Natural killer cell treated with Interleukin-12 subunit alpha and Interleukin-12 subunit beta and Interleukin-15 and Interleukin-18, amount 100 ng/mL, for 72 hours (primary cell): ENCODE results near the gene CIBAR2. TPM values are rescaled to one million over a fixed set of nuclear protein-coding genes. Genes with fewer than 3 reads are reported as not detected.

Experiments
- ATAC-seq, 2 donors: fragments of 150-1000 bp; cut with Tn5 transposase in 1 of 2; sonication (Bioruptor Pico), chemical (Tn5 transposase) in 1 of 2; 2 replicates each; pipeline ENCODE4 v1.10.0; 2021
- DNase-seq: peaks from one replicate; pipeline ENCODE4 v3.0.0; 2022; ENCODE audit warnings: low spot score
- H3K27ac Mint-ChIP-seq, 2 donors: 1 replicate in 1 of 2; 2 replicates in 1 of 2; pipeline ENCODE4 v1.8.0; 2022; ENCODE audit warnings: mixed read lengths in 2 of 2, mild to moderate bottlenecking in 1 of 2, moderate library complexity in 1 of 2
- H3K27me3 Mint-ChIP-seq, 2 donors: 1 replicate in 1 of 2; 2 replicates in 1 of 2; pipeline ENCODE4 v1.8.0; 2022; ENCODE audit warnings: mixed read lengths in 2 of 2
- H3K36me3 Mint-ChIP-seq: one replicate; pipeline ENCODE4 v1.8.0; 2022; ENCODE audit warnings: mixed read lengths
- H3K4me1 Mint-ChIP-seq, 2 donors: 1 replicate in 1 of 2; 2 replicates in 1 of 2; pipeline ENCODE4 v1.8.0; 2022; ENCODE audit warnings: low read depth in 2 of 2, mixed read lengths in 2 of 2, mild to moderate bottlenecking in 1 of 2
- H3K4me3 Mint-ChIP-seq: one replicate; pipeline ENCODE4 v1.8.0; 2022; ENCODE audit warnings: mixed read lengths
- H3K9me3 Mint-ChIP-seq: 2 replicates; pipeline ENCODE4 v1.8.0; 2022; ENCODE audit warnings: mixed read lengths
- total RNA-seq, 2 donors: library from RNA; stranded (reverse); gene quantifications; one replicate each; pipeline ENCODE4 v1.2.3, GENCODE V29; 2022

Gene CIBAR2
- total RNA-seq, 2 donors from 2014 or later, result not detected

DNA sequence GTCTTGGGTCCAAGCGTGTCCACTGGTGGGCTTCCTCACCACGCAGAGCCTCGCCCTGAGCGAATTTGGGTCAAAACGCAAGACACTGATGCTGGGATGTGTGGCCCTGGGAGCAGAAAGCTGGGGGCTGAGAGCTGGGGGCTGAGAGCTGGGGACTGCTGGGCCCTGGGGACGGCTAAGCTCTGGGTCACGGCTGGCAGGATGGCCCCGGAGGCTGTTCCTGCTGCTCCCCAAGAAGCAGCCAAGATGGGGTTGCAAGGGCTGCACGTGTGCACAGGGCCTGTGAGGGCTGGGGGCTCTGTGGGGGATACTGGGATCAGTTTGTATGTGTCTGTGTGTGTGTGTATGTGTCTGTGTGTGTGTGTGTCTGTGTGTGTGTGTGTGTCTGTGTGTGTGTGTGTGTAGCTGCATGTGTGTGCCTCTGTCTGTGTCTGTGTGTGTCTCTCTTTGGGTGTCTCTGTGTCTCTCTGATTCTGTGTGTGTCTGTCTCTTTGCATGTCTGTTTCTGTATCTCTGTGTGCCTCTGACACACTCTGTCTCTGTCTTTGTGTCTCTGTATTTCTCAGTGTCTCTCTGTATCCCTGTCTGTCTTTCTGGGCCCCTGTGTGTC, 38.2 kb upstream of the CIBAR2 start:
- Mint-ChIP-seq H3K9me3 (no peaks in the 10 kb centered on the region), H3K4me1 (peaks cover 0 to 5% of the 10 kb centered on the region in 2 donors), H3K36me3 (no peaks in the 10 kb centered on the region), H3K4me3 (no peak overlapping the region), H3K27ac (no peak overlapping the region), H3K27me3 (peaks cover 4 to 6% of the 10 kb centered on the region in 2 donors)
- ATAC-seq (no peak), DNase-seq (no peak)

GRCh38 chr16:85149776-85150175, 37.5 kb upstream of the CIBAR2 start:
- Mint-ChIP-seq H3K9me3 (no peaks in the 10 kb centered on the region), H3K27me3 (peaks cover 4 to 6% of the 10 kb centered on the region in 2 donors), H3K27ac (no peak overlapping the region), H3K4me1 (peaks cover 0 to 5% of the 10 kb centered on the region in 2 donors), H3K4me3 (no peak overlapping the region), H3K36me3 (no peaks in the 10 kb centered on the region)
- ATAC-seq (no peak), DNase-seq (no peak)

GRCh38 chr16:85148931-85149330, 36.7 kb upstream of the CIBAR2 start:
- DNase-seq (no peak), ATAC-seq (no peak)
- Mint-ChIP-seq H3K36me3 (no peaks in the 10 kb centered on the region), H3K27me3 (peaks cover 4 to 6% of the 10 kb centered on the region in 2 donors), H3K4me1 (peaks cover 0 to 5% of the 10 kb centered on the region in 2 donors), H3K9me3 (no peaks in the 10 kb centered on the region), H3K4me3 (no peak overlapping the region), H3K27ac (no peak overlapping the region)

GRCh38 chr16:85146922-85147651, 34.8 kb upstream of the CIBAR2 start:
- Mint-ChIP-seq H3K36me3 (no peaks in the 10 kb centered on the region), H3K4me1 (peaks cover 0 to 12% of the 10 kb centered on the region in 2 donors), H3K9me3 (no peaks in the 10 kb centered on the region), H3K4me3 (no peak overlapping the region), H3K27me3 (peaks cover 4 to 6% of the 10 kb centered on the region in 2 donors), H3K27ac (no peak overlapping the region)
- DNase-seq (no peak), ATAC-seq (no peak)

- Mint-ChIP-seq H3K4me3 (no peak overlapping the region), H3K4me1 (peaks cover 0 to 12% of the 10 kb centered on the region in 2 donors)
- no peak for ATAC-seq
Measured at GRCh38 chr16:85146532-85146797, 34.2 kb upstream of the CIBAR2 start.

GRCh38 chr16:85145734-85146531, 33.7 kb upstream of the CIBAR2 start:
- Mint-ChIP-seq H3K36me3 (no peaks in the 10 kb centered on the region), H3K9me3 (no peaks in the 10 kb centered on the region), H3K4me3 (no peak overlapping the region), H3K4me1 (peaks cover 0 to 11% of the 10 kb centered on the region in 2 donors), H3K27ac (no peak overlapping the region), H3K27me3 (peaks cover 3 to 6% of the 10 kb centered on the region in 2 donors)
- ATAC-seq (no peak), DNase-seq (no peak)

More at GRCh38 chr16:85146532-85146797, 34.2 kb upstream of the CIBAR2 start:
- H3K9me3 Mint-ChIP-seq, result no peaks in the 10 kb centered on the region
- H3K27me3 Mint-ChIP-seq, result peaks cover 4 to 6% of the 10 kb centered on the region in 2 donors
- no peak overlapping the region for H3K27ac Mint-ChIP-seq
- H3K36me3 Mint-ChIP-seq, result no peaks in the 10 kb centered on the region
- DNase-seq, result no peak

GRCh38 chr16:85145188-85145587, 32.9 kb upstream of the CIBAR2 start:
- no peak for DNase-seq
- H3K4me3 Mint-ChIP-seq, result no peak overlapping the region
- ATAC-seq, result no peak
- H3K27ac Mint-ChIP-seq, result no peak overlapping the region
- no peaks in the 10 kb centered on the region for H3K27me3 Mint-ChIP-seq
- H3K4me1 Mint-ChIP-seq, result peaks cover 0 to 7% of the 10 kb centered on the region in 2 donors
- H3K36me3 Mint-ChIP-seq, result no peaks in the 10 kb centered on the region
- H3K9me3 Mint-ChIP-seq, result no peaks in the 10 kb centered on the region

DNA sequence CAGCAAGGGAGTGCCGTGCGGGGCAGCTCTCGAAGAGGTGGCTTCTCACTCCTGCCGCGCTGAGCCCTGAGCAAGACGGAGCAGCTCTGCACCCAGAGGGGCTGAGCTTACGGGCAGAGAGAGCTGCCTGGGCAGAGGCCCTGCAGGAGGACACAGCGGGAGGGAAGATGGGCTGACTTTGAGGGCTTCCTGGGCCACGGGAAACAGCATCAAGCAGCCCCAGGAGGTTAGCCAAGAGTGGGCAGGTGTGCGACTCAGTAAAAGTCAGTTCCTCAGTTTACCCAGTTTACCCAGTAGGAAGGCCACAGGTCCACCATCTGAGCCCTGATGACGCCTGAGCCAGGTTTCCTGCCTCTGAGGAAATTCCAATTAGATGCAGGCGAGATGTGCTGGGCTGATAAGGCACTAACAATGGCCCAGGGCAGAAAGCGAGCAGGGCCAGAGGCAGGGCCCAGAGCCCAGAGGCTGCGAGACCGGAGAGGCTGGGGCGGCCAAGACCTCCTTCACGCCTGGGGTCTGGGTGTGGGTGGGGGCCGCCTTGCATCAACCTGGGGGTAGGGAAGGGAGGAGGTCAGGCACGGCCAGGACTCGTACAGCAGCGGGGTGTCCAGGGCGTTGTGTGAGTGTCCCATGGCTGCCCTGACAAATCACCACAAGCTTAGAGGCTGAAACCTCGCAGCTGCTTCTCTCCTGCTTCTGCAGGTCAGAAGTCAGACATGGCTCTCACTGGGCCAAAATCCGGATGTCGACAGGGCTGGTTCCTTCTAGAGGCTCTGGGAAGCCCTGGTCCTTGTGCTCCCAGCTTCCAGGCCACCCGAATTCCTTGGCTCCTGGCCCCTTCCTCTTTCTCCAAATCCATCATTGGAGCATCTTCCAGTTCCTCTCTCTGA, 32.0 kb upstream of the CIBAR2 start:
- DNase-seq (no peak), ATAC-seq (no peak)
- peaks cover 6 to 8% of the 10 kb centered on the region in 2 donors for H3K27me3 Mint-ChIP-seq
- no peak overlapping the region for H3K27ac Mint-ChIP-seq
- H3K36me3 Mint-ChIP-seq, result no peaks in the 10 kb centered on the region
- no peak overlapping the region for H3K4me3 Mint-ChIP-seq
- peaks cover 6 to 7% of the 10 kb centered on the region in 2 donors for H3K4me1 Mint-ChIP-seq
- no peaks in the 10 kb centered on the region for H3K9me3 Mint-ChIP-seq

DNA sequence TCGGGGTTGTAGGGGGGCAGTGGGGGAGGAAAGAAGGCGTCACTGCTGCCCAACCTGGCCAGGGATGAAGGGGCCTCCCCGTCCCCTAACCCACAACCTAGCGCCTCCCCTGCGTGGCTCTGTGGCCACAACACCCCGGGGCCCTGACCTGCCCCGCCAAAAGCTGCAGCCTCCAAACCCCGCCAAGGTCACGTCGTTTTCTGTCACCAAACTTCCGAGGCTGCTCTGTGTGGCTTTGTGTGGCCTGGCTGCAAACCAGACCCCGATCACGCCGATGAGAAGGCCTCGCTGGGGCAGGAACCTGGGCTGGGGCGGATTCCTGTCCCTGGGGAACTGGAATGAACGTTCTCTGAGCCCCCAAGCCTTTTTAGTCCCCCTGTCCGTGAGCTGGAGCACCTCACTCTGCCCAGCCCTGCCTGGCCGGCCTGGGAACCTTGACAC, 30.5 kb upstream of the CIBAR2 start:
- H3K27ac Mint-ChIP-seq, result no peak overlapping the region
- ATAC-seq (no peak), DNase-seq (no peak)
- H3K36me3 Mint-ChIP-seq, result no peaks in the 10 kb centered on the region
- peaks cover 11 to 14% of the 10 kb centered on the region in 2 donors for H3K4me1 Mint-ChIP-seq
- H3K4me3 Mint-ChIP-seq, result no peak overlapping the region
- no peaks in the 10 kb centered on the region for H3K9me3 Mint-ChIP-seq
- peaks cover 20 to 23% of the 10 kb centered on the region in 2 donors for H3K27me3 Mint-ChIP-seq

DNA sequence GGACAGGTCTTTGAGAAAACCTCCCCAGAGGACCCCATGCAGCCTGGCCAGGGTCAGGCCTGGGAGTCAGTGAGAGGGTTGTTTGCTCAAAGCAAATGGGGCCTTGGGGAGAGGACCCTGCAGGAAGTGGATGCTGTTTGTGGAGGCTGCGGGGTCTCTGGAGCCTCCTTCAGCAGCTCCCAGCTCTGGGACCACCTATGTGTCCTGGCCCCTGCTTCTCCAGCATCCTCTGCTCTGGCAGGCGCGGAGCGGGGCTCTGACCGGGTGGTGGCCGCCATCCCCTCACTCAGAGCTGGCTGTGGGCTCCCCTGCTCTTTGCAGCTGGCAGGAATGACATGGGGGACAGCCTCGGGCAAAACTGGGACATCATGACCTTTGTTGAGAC, 29.8 kb upstream of the CIBAR2 start:
- Mint-ChIP-seq H3K4me1 (peaks cover 14 to 16% of the 10 kb centered on the region in 2 donors), H3K9me3 (no peaks in the 10 kb centered on the region), H3K4me3 (no peak overlapping the region), H3K36me3 (no peaks in the 10 kb centered on the region), H3K27ac (no peak overlapping the region), H3K27me3 (peaks cover 23 to 28% of the 10 kb centered on the region in 2 donors)
- DNase-seq (no peak), ATAC-seq (no peak)

- no peak overlapping the region for H3K27ac Mint-ChIP-seq
- ATAC-seq (no peak), DNase-seq (no peak)
- H3K4me1 Mint-ChIP-seq, result peaks cover 17 to 19% of the 10 kb centered on the region in 2 donors
- H3K36me3 Mint-ChIP-seq, result no peaks in the 10 kb centered on the region
- H3K27me3 Mint-ChIP-seq, result peaks cover 25 to 28% of the 10 kb centered on the region in 2 donors
- no peak overlapping the region for H3K4me3 Mint-ChIP-seq
- H3K9me3 Mint-ChIP-seq, result no peaks in the 10 kb centered on the region
Measured at GRCh38 chr16:85141491-85142128, 29.3 kb upstream of the CIBAR2 start.

GRCh38 chr16:85140455-85141012, 28.3 kb upstream of the CIBAR2 start:
- DNase-seq (no peak), ATAC-seq (no peak)
- Mint-ChIP-seq H3K4me1 (peaks cover 20 to 28% of the 10 kb centered on the region in 2 donors), H3K9me3 (no peaks in the 10 kb centered on the region), H3K4me3 (no peak overlapping the region), H3K36me3 (no peaks in the 10 kb centered on the region), H3K27me3 (peaks cover 25 to 28% of the 10 kb centered on the region in 2 donors), H3K27ac (no peak overlapping the region)
